Urothelium cell line (cell line): ENCODE data around the gene SORBS2.

Experiments
- DNase-seq: peaks from one replicate; pipeline ENCODE4 v3.0.0; 2011; ENCODE audit warnings: low spot score, mixed read lengths
- FAIRE-seq: peaks from 2 replicates; lab custom pipeline; 2011; peaks lifted over from hg19 to GRCh38; lab: Jason Lieb, UNC

Gene SORBS2

DNA sequence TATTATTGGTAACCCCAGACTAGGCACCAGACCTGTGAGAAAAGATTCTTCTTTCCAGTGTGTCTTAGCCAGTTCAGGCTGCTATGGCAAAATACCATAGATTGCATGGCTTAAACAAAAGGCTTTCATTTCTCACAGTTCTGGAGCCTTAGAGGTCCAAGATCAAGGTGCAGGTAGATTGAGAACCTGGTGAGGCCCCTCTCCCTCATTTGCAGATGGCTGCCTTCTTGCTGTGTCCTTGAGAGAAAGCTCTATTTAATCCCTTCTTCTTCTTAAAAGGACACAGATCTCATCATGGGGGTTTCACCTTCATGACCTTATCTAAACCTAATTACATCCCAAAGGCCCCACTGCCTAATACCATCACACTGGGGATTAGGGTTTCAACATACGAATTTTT, 273.2 kb downstream of the SORBS2 start:
- FAIRE-seq (no peak), DNase-seq (no peak)

DNA sequence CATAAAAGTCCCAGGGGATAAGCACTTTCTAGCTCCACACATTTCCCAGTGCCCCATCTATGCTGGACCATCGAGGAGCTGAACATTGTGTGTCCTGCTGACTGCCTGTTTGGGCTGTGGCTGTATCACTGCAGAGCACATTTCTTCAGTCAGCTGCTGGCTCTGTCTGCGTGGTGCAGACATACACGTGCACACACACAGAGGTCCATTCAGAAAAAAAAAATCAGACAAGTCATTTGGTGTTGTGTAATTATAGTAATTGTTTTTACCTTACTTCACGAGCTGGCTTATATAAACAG, 275.6 kb downstream of the SORBS2 start:
- FAIRE-seq (no peak), DNase-seq (no peak)

DNA sequence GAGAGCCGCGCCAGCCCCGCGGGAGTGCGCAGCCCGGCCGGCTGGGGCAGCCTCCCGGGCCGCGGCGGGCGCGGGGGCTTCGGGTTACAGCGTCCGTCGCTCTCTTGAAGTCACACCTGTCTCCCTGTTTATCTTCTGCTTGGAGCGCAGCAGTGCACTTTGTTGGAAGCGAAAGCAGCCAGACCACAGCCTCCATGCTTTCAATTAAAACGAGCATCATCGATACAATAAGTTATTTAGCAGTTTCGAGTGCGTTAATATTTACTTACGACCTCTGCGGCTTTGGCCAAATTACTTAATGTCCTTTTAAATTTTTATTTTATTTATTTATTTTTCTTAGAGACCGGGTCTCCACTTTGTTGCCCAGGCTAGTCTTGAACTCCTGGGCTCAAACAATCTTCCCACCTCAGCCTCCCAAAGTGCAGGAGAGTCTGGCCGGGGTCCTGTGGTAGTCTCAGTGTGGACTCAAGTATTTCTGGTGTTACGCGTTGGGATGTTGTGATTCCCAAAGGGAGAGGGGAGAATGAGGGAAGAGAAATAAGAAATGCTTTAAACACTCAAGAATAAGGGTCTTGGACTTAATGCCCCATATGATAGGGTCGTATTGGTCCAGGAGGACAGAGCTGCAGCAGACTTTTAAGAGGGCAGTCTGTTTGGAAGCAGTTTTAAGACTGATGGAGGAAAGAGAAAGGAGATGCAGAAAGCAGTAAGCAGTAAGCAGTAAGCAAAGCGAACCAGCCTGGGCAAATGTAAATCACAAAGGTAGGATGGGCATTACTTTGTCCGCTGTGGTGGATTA, 276.2 kb downstream of the SORBS2 start:
- no peak for DNase-seq
- FAIRE-seq = no peak
